Measurements from ENCODE around the gene FGD2.

DNA sequence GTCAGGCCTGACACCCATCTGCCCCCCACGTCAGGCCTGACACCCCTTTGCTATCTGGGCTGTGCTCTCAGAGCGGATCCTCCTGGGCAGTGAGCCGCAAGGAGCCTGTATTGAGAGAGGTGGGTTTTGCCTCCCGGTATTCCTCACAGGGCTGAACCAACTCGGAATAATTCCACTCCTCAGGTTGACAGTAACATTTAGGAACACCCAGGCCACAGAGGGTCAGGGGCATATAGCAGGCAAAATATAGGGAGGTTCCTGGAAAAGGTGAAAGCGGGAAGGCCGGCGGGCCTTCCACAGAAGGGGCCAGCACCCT lies 6.8 kb upstream of the FGD2 start:
- TF ChIP-seq, protein P1, sequence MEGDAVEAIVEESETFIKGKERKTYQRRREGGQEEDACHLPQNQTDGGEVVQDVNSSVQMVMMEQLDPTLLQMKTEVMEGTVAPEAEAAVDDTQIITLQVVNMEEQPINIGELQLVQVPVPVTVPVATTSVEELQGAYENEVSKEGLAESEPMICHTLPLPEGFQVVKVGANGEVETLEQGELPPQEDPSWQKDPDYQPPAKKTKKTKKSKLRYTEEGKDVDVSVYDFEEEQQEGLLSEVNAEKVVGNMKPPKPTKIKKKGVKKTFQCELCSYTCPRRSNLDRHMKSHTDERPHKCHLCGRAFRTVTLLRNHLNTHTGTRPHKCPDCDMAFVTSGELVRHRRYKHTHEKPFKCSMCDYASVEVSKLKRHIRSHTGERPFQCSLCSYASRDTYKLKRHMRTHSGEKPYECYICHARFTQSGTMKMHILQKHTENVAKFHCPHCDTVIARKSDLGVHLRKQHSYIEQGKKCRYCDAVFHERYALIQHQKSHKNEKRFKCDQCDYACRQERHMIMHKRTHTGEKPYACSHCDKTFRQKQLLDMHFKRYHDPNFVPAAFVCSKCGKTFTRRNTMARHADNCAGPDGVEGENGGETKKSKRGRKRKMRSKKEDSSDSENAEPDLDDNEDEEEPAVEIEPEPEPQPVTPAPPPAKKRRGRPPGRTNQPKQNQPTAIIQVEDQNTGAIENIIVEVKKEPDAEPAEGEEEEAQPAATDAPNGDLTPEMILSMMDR (IDR thresholded peaks at IDR 0.05; ENCODE audit: insufficient read depth, low read length): no peak
- TF ChIP-seq REST (IDR thresholded peaks at IDR 0.05; ENCODE audit: insufficient replicate concordance, low read depth): no peak
- no peak for TF ChIP-seq POLR2AphosphoS5 (IDR thresholded peaks at IDR 0.05; ENCODE audit: low read depth)
- TF ChIP-seq SPI1 (IDR thresholded peaks at IDR 0.05; ENCODE audit: borderline replicate concordance, low read depth): no peak
